SK-N-SH (cell line): ENCODE measurements around the gene GATM. TPM values are rescaled to one million over a fixed set of nuclear protein-coding genes. Genes with fewer than 3 reads are reported as not detected.

Experiments
- CTCF ChIA-PET: fragments of 300-600, 350-600 bp; formaldehyde crosslinking; extraction: SDS; loops from one replicate; lab custom pipeline; 2021; lab: Yijun Ruan, JAX
- POLR2A ChIA-PET: fragments of 350-600 bp; sonication (Branson Sonifier 250); formaldehyde crosslinking; extraction: SDS; loops from one replicate; lab custom pipeline; 2020; ENCODE audit warnings: antibody characterized with exemption, inconsistent platforms; lab: Yijun Ruan, JAX
- DNase-seq: peaks from one replicate; pipeline ENCODE4 v3.0.0; 2012
- H2AFZ ChIP-seq: fragments of 200-600 bp; sonication (generic); 2 replicates; pipeline ENCODE4 v1.8.1; 2016; ENCODE audit warnings: antibody characterized with exemption, mild to moderate bottlenecking, low read depth
- H3F3A ChIP-seq: fragments of 200-600 bp; sonication (generic); replicated peaks from 2 replicates; pipeline ENCODE3; 2016; ENCODE audit warnings: antibody characterized with exemption, mild to moderate bottlenecking; ENCODE audit not compliant: insufficient read depth
- H3K27ac ChIP-seq, 2 experiments: fragments of 200-500 bp in 1 of 2; fragments of 200-600 bp in 1 of 2; sonication (Bioruptor generic) in 1 of 2; sonication (generic), shearing (Covaris generic) in 1 of 2; 2 replicates each; pipeline versions ENCODE4 v1.5.1 to v1.6.1; 2014 to 2016; ENCODE audit warnings: low read depth in 2 of 2, inconsistent platforms in 1 of 2, low read length in 1 of 2, mild to moderate bottlenecking in 1 of 2, mixed read lengths in 1 of 2
- H3K27me3 ChIP-seq: fragments of 200-600 bp; sonication (generic), shearing (Covaris generic); 2 replicates; pipeline ENCODE4 v1.6.1; 2016; ENCODE audit warnings: mixed run types; ENCODE audit not compliant: insufficient read depth
- H3K36me3 ChIP-seq, 2 experiments: fragments of 200-500 bp in 1 of 2; fragments of 200-600 bp in 1 of 2; sonication (Bioruptor generic) in 1 of 2; sonication (generic) in 1 of 2; replicated peaks in 1 of 2; 2 replicates each; pipeline versions ENCODE3 to v1.5.1; 2014 to 2016; ENCODE audit warnings: low read length in 1 of 2, mild to moderate bottlenecking in 1 of 2; ENCODE audit not compliant: insufficient read depth in 2 of 2, control insufficient read depth in 1 of 2
- H3K4me1 ChIP-seq, 2 experiments: fragments of 200-500 bp in 1 of 2; fragments of 200-600 bp in 1 of 2; sonication (Bioruptor generic) in 1 of 2; sonication (generic), shearing (Covaris generic) in 1 of 2; 2 replicates each; pipeline versions ENCODE4 v1.5.1 to v1.6.1; 2014 to 2016; ENCODE audit warnings: low read depth in 1 of 2, low read length in 1 of 2, mixed run types in 1 of 2; ENCODE audit not compliant: insufficient read depth in 2 of 2, control insufficient read depth in 1 of 2
- H3K4me2 ChIP-seq: fragments of 200-600 bp; sonication (generic), shearing (Covaris generic); 2 replicates; pipeline ENCODE4 v1.6.1; 2017; ENCODE audit warnings: mixed run types
- H3K4me3 ChIP-seq, 2 experiments: fragments of 200-500 bp in 1 of 2; fragments of 200-600 bp in 1 of 2; sonication (Bioruptor generic) in 1 of 2; sonication (generic), shearing (Covaris generic) in 1 of 2; 2 replicates each; pipeline versions ENCODE4 v1.5.1 to v1.8.1; 2014 to 2016; ENCODE audit warnings: low read depth in 2 of 2, inconsistent platforms in 1 of 2, low read length in 1 of 2, mild to moderate bottlenecking in 1 of 2, mixed read lengths in 1 of 2, moderate library complexity in 1 of 2
- H3K79me2 ChIP-seq: fragments of 200-600 bp; sonication (generic); 2 replicates; pipeline ENCODE4 v1.8.1; 2017; ENCODE audit warnings: mild to moderate bottlenecking; ENCODE audit not compliant: insufficient read depth
- H3K9ac ChIP-seq: fragments of 200-600 bp; sonication (generic); 2 replicates; pipeline ENCODE4 v1.6.1; 2017; ENCODE audit warnings: mixed run types
- H3K9me2 ChIP-seq: fragments of 200-600 bp; sonication (generic); 2 replicates; pipeline ENCODE4 v1.6.1; 2017; ENCODE audit warnings: mixed run types
- H3K9me3 ChIP-seq: fragments of 200-600 bp; sonication (generic); 2 replicates; pipeline ENCODE4 v1.6.1; 2017; ENCODE audit warnings: mixed run types, mild to moderate bottlenecking, moderate library complexity
- H4K20me1 ChIP-seq: fragments of 200-600 bp; sonication (generic); 2 replicates; pipeline ENCODE4 v1.6.1; 2017; ENCODE audit warnings: mild to moderate bottlenecking, mixed run types; ENCODE audit not compliant: insufficient read depth
- FOSL2 ChIP-seq: IDR thresholded peaks from 2 replicates; pipeline ENCODE4 v1.4.0; 2012; ENCODE audit warnings: low read depth, mild to moderate bottlenecking, moderate library complexity, borderline replicate concordance
- GABPA ChIP-seq: IDR thresholded peaks from 2 replicates; pipeline ENCODE4 v1.4.0; 2012; ENCODE audit warnings: low read depth, mild to moderate bottlenecking
- MEF2A ChIP-seq: IDR thresholded peaks from 2 replicates; pipeline ENCODE4 v1.4.0; 2012; ENCODE audit warnings: low read depth, borderline replicate concordance
- NFIC ChIP-seq: IDR thresholded peaks from 2 replicates; pipeline ENCODE4 v1.4.0; 2012; ENCODE audit warnings: borderline replicate concordance
- NRF1 ChIP-seq: IDR thresholded peaks from 2 replicates; pipeline ENCODE4 v1.6.1; 2012; ENCODE audit warnings: low read depth, mild to moderate bottlenecking, low read length
- RCOR1 ChIP-seq: fragments of 150-350 bp; IDR thresholded peaks from 2 replicates; pipeline ENCODE4 v1.6.1; 2017; ENCODE audit warnings: antibody characterized with exemption, low read length
- TAF1 ChIP-seq: IDR thresholded peaks from 2 replicates; pipeline ENCODE4 v1.6.1; 2012; ENCODE audit warnings: low read depth, mild to moderate bottlenecking, low read length, moderate library complexity, borderline replicate concordance
- TEAD4 ChIP-seq: IDR thresholded peaks from 2 replicates; pipeline ENCODE4 v1.4.0; 2012; ENCODE audit warnings: mild to moderate bottlenecking, borderline replicate concordance; ENCODE audit not compliant: insufficient read depth
- YY1 ChIP-seq: IDR thresholded peaks from 2 replicates; pipeline ENCODE4 v1.4.0; 2012; ENCODE audit warnings: low read depth, mild to moderate bottlenecking
- WGBS: methylation state at CpG from one replicate; pipeline ENCODE4 v1.1.6; 2017; ENCODE audit warnings: low lambda C conversion rate; 5-methylcytosine and 5-hydroxymethylcytosine counted together
- polyA plus RNA-seq, 3 experiments: library from polyadenylated mRNA; depleted of rRNA; stranded (reverse); fragments of >200 nt; gene quantifications; 2 replicates each; pipeline ENCODE4 v1.2.3, GENCODE V29; 2012
- TF ChIP-seq, protein P1 (sequence below): IDR thresholded peaks from 2 replicates; pipeline ENCODE4 v1.4.0; 2012; ENCODE audit warnings: low read depth
- TF ChIP-seq, protein P2 (sequence below): IDR thresholded peaks from 2 replicates; pipeline ENCODE4 v1.6.1; 2012; ENCODE audit warnings: mild to moderate bottlenecking, low read depth, low read length, moderate library complexity
- TF ChIP-seq, protein P3 (sequence below): fragments of 150-350 bp; IDR thresholded peaks from 2 replicates; pipeline ENCODE4 v1.6.1; 2016; ENCODE audit warnings: mild to moderate bottlenecking, low read depth, low read length
- TF ChIP-seq, protein P4 (sequence below): IDR thresholded peaks from 2 replicates; pipeline ENCODE4; 2012
- TF ChIP-seq, protein P5 (sequence below): fragments of 150-350 bp; IDR thresholded peaks from 2 replicates; pipeline ENCODE4 v1.6.1; 2017; ENCODE audit warnings: antibody characterized with exemption, low read length, low read depth, borderline replicate concordance
- TF ChIP-seq, protein P6 (sequence below): fragments of 200-600 bp; sonication (generic); IDR thresholded peaks from 2 replicates; pipeline ENCODE4 v1.6.1; 2017; ENCODE audit warnings: antibody characterized with exemption, mild to moderate bottlenecking, moderate library complexity

The GATM gene
- polyA plus RNA-seq, 1 of the 3 experiments (the other 2 are of a cell fraction) = 0.58 TPM

DNA sequence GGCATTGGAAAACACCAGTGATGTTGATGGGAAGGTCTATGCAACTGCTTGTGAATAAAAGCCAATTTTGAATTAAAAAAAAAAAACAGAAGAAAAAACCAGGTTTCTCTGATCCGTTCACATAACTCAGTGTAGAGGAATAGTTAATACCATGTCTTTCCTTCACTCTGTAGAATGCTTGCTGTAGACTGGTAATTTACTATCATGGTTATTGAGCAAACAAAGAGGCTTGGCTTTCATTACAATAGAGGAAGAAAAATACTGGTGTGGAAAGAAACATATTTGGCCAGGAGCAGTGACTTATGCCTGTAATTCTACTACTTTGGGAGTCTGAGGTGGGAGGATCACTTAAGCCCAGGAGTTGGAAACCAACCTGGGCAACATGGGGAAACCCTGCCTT lies 41.1 kb downstream of the GATM start:
- Histone ChIP-seq H3K9ac (no peak overlapping the region), H3K27ac (no peak overlapping the region), H4K20me1 (no peaks in the 10 kb centered on the region), H3K4me3 (no peak overlapping the region), H3K79me2 (no peaks in the 10 kb centered on the region), H3K36me3 (no peaks in the 10 kb centered on the region), H3K4me1 (peaks cover 0 to 3% of the 10 kb centered on the region in 2 experiments; a peak in 1 of 4 replicates), H2AFZ (no peak overlapping the region), H3K4me2 (no peak overlapping the region), H3F3A (no peaks in the 10 kb centered on the region), H3K9me3 (no peaks in the 10 kb centered on the region), H3K9me2 (no peaks in the 10 kb centered on the region), H3K27me3 (no peaks in the 10 kb centered on the region)
- 52% methylated on average over 1 of the region's 1 CpG for WGBS
- TF ChIP-seq, protein P1, sequence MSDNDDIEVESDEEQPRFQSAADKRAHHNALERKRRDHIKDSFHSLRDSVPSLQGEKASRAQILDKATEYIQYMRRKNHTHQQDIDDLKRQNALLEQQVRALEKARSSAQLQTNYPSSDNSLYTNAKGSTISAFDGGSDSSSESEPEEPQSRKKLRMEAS = no peak
- TF ChIP-seq FOSL2 (no peak), NRF1 (no peak), TAF1 (no peak), YY1 (no peak), MEF2A (no peak), RCOR1 (no peak), TEAD4 (no peak)
- TF ChIP-seq, protein P2, sequence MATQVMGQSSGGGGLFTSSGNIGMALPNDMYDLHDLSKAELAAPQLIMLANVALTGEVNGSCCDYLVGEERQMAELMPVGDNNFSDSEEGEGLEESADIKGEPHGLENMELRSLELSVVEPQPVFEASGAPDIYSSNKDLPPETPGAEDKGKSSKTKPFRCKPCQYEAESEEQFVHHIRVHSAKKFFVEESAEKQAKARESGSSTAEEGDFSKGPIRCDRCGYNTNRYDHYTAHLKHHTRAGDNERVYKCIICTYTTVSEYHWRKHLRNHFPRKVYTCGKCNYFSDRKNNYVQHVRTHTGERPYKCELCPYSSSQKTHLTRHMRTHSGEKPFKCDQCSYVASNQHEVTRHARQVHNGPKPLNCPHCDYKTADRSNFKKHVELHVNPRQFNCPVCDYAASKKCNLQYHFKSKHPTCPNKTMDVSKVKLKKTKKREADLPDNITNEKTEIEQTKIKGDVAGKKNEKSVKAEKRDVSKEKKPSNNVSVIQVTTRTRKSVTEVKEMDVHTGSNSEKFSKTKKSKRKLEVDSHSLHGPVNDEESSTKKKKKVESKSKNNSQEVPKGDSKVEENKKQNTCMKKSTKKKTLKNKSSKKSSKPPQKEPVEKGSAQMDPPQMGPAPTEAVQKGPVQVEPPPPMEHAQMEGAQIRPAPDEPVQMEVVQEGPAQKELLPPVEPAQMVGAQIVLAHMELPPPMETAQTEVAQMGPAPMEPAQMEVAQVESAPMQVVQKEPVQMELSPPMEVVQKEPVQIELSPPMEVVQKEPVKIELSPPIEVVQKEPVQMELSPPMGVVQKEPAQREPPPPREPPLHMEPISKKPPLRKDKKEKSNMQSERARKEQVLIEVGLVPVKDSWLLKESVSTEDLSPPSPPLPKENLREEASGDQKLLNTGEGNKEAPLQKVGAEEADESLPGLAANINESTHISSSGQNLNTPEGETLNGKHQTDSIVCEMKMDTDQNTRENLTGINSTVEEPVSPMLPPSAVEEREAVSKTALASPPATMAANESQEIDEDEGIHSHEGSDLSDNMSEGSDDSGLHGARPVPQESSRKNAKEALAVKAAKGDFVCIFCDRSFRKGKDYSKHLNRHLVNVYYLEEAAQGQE = no peak
- TF ChIP-seq, protein P3, sequence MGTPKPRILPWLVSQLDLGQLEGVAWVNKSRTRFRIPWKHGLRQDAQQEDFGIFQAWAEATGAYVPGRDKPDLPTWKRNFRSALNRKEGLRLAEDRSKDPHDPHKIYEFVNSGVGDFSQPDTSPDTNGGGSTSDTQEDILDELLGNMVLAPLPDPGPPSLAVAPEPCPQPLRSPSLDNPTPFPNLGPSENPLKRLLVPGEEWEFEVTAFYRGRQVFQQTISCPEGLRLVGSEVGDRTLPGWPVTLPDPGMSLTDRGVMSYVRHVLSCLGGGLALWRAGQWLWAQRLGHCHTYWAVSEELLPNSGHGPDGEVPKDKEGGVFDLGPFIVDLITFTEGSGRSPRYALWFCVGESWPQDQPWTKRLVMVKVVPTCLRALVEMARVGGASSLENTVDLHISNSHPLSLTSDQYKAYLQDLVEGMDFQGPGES = no peak
- TF ChIP-seq, protein P4, sequence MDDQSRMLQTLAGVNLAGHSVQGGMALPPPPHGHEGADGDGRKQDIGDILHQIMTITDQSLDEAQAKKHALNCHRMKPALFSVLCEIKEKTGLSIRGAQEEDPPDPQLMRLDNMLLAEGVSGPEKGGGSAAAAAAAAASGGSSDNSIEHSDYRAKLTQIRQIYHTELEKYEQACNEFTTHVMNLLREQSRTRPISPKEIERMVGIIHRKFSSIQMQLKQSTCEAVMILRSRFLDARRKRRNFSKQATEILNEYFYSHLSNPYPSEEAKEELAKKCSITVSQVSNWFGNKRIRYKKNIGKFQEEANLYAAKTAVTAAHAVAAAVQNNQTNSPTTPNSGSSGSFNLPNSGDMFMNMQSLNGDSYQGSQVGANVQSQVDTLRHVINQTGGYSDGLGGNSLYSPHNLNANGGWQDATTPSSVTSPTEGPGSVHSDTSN = no peak
- DNase-seq = no peak
- ChIA-PET POLR2A (no interaction called here), CTCF (interaction anchor here (0.9 kb wide), 1 partner anchor 33 kb away, joined by 3 read pairs; no protein-coding TSS in a partner anchor)

DNA sequence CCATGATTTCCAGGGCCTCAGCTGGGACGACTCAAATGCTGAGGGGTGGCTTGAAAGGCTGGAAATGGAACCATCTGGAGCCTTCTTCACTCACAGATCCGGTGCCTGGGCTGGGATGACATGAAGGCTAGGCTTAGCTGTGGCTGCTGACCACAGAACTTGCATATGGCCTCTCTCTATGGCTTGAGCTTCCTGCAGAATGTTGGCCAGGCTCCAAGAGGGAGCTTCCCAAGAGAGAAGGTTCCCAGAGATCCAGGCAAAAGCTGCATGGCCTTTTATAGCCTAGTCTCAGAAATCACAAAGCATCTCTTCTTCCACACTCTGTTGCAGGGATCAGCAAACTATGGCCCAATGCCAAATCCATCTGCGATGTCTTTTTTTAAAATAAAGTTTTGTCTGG lies 44.8 kb downstream of the GATM start:
- WGBS = 47% methylated on average over 3 of the region's 3 CpGs
- Histone ChIP-seq H3K36me3 (no peaks in the 10 kb centered on the region), H3K4me1 (peaks cover 0 to 3% of the 10 kb centered on the region in 2 experiments; a peak in 1 of 4 replicates), H3K9me2 (no peaks in the 10 kb centered on the region), H3K79me2 (no peaks in the 10 kb centered on the region), H4K20me1 (no peaks in the 10 kb centered on the region), H3K4me2 (no peak overlapping the region), H2AFZ (no peak overlapping the region), H3F3A (no peaks in the 10 kb centered on the region), H3K9ac (no peak overlapping the region), H3K27me3 (no peaks in the 10 kb centered on the region), H3K9me3 (no peaks in the 10 kb centered on the region), H3K27ac (no peak overlapping the region), H3K4me3 (no peak overlapping the region)
- DNase-seq = peak; percentile 59
- no peak for TF ChIP-seq GABPA
- no peak for TF ChIP-seq NFIC
- TF ChIP-seq, protein P5, sequence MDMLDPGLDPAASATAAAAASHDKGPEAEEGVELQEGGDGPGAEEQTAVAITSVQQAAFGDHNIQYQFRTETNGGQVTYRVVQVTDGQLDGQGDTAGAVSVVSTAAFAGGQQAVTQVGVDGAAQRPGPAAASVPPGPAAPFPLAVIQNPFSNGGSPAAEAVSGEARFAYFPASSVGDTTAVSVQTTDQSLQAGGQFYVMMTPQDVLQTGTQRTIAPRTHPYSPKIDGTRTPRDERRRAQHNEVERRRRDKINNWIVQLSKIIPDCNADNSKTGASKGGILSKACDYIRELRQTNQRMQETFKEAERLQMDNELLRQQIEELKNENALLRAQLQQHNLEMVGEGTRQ = no peak
- TF ChIP-seq, protein P6, sequence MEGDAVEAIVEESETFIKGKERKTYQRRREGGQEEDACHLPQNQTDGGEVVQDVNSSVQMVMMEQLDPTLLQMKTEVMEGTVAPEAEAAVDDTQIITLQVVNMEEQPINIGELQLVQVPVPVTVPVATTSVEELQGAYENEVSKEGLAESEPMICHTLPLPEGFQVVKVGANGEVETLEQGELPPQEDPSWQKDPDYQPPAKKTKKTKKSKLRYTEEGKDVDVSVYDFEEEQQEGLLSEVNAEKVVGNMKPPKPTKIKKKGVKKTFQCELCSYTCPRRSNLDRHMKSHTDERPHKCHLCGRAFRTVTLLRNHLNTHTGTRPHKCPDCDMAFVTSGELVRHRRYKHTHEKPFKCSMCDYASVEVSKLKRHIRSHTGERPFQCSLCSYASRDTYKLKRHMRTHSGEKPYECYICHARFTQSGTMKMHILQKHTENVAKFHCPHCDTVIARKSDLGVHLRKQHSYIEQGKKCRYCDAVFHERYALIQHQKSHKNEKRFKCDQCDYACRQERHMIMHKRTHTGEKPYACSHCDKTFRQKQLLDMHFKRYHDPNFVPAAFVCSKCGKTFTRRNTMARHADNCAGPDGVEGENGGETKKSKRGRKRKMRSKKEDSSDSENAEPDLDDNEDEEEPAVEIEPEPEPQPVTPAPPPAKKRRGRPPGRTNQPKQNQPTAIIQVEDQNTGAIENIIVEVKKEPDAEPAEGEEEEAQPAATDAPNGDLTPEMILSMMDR = no peak
- TF ChIP-seq FOSL2 = no peak
- ChIA-PET CTCF (interaction anchor here (1.2 kb wide), 1 partner anchor 215 kb away, joined by 3 read pairs; no protein-coding TSS in a partner anchor), POLR2A (no interaction called here)
